HUES64 (cell line): ENCODE data around the gene RPEL1.
"Not testable (repeated sequence)": the region's sequence is repeated elsewhere in the genome, so short reads cannot be mapped to it uniquely, and the experiment has no call there.

Experiments used
- H3K27ac ChIP-seq: 2 replicates; pipeline ENCODE4 v1.7.0; 2013; ENCODE audit warnings: low read depth, low read length, inconsistent platforms
- H3K27me3 ChIP-seq: 2 replicates; pipeline ENCODE4 v1.6.1; 2013; ENCODE audit warnings: mild to moderate bottlenecking, low read length; ENCODE audit not compliant: insufficient read depth
- H3K36me3 ChIP-seq: 2 replicates; pipeline ENCODE4 v1.6.1; 2013; ENCODE audit warnings: mild to moderate bottlenecking, low read length; ENCODE audit not compliant: insufficient read depth
- H3K4me1 ChIP-seq: 2 replicates; pipeline ENCODE4 v1.6.1; 2013; ENCODE audit warnings: mild to moderate bottlenecking, low read length, moderate library complexity; ENCODE audit not compliant: insufficient read depth
- H3K4me3 ChIP-seq: 2 replicates; pipeline ENCODE4 v1.5.1; 2013; ENCODE audit warnings: mild to moderate bottlenecking, low read length, moderate library complexity
- H3K9ac ChIP-seq: 2 replicates; pipeline ENCODE4 v1.6.1; 2013; ENCODE audit warnings: mild to moderate bottlenecking, low read depth, low read length
- H3K9me3 ChIP-seq: 2 replicates; pipeline ENCODE4 v1.6.1; 2013; ENCODE audit warnings: low read depth, low read length; ENCODE audit not compliant: insufficient read depth
- WGBS: fragments of 150-250, 120-280 bp; methylation state at CpG from one replicate; pipeline ENCODE4 v1.1.7; 2013; ENCODE audit warnings: missing lambda C conversion rate; 5-methylcytosine and 5-hydroxymethylcytosine counted together

The RPEL1 gene

GRCh38 chr10:103258928-103259327 lies 13.2 kb downstream of the RPEL1 start:
- H3K4me3 ChIP-seq = not testable (repeated sequence)

DNA sequence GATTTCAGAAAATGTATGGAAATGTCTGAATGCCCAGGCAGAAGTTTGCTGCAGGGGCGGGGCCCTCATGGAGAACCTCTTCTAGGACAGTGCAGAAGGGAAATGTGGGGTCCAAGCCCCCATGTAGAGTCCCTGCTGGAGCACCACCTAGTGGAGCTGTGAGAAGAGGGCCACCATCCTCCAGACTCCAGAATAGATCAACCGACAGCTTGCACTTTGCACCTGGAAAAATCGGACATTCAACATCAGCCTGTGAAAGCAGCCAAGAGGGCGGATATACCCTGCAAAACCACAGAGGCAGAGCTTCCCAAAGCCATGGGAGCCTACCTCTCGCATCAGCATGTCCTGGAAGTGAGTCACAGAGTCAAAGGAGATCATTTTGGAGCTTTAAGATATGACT lies 14.3 kb downstream of the RPEL1 start:
- 91% methylated on average over 5 of the region's 5 CpGs for WGBS
- no peaks in the 10 kb centered on the region for H3K36me3 ChIP-seq
- H3K27me3 ChIP-seq = no peaks in the 10 kb centered on the region
- no peak overlapping the region for H3K27ac ChIP-seq
- no peak overlapping the region for H3K4me3 ChIP-seq
- H3K9ac ChIP-seq = no peak overlapping the region
- peaks cover 9% of the 10 kb centered on the region for H3K9me3 ChIP-seq
- H3K4me1 ChIP-seq = peaks cover 1% of the 10 kb centered on the region; the same call in 1 of the 2 replicates

More at GRCh38 chr10:103258928-103259327, 13.2 kb downstream of the RPEL1 start:
- not testable (repeated sequence) for H3K36me3 ChIP-seq, H3K27ac ChIP-seq, H3K9ac ChIP-seq, H3K4me1 ChIP-seq, H3K27me3 ChIP-seq, H3K9me3 ChIP-seq
- WGBS = 93% methylated on average over 4 of the region's 4 CpGs

DNA sequence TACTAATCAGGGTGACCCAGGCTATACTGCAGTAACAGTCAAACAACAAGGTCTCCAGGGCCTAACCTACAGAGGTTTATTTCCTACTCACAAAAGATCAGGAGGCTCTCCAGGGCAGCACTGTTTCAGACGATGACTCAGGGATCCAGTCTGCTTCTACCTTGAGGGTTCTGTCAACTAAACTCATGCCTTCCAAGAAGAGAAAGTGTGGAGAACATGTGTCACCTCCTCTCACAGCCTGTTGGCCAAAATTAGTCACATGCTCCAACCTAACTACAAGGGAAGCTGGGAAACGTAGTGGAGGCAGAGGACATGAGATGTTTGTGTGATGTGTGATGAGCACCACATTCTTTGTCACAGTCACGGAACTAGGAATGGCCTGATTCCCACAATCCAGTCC lies 16.5 kb downstream of the RPEL1 start:
- Histone ChIP-seq H3K9me3 (peaks cover 9% of the 10 kb centered on the region), H3K27ac (no peak overlapping the region), H3K9ac (no peak overlapping the region), H3K27me3 (no peaks in the 10 kb centered on the region), H3K4me3 (no peak overlapping the region), H3K4me1 (no peaks in the 10 kb centered on the region), H3K36me3 (no peaks in the 10 kb centered on the region)
- WGBS = 88% methylated on average over 3 of the region's 3 CpGs

DNA sequence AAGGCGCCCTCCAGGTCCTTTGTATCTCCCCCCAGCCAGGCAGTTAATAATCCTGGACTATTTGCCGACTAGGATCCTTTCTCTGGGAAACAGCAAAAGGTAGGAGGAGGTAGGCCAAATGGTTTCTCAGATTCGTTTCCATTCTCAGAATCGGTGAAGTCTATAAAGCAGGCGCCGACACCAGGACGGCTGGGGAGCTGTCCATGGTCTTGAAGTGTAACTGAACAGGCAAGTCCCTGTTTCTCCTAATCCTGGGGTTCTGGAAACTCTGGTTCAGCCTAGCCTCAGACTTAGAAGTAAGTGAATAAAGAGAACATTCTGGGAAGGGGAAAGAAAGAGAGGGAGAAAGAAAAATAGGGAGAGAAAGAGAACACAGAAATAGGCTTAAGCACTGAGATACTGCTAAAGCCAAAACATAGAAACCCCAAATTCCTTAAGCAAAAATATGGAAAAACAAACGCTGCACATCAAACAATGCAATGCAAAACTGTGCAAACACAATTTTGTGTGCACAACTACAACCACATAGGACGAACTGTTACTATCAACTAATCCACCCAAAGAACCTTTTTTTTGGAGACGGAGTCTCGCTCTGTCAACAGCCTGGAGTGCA lies 20.1 kb downstream of the RPEL1 start:
- no peaks in the 10 kb centered on the region for H3K4me1 ChIP-seq
- H3K4me3 ChIP-seq = no peak overlapping the region
- H3K36me3 ChIP-seq = no peaks in the 10 kb centered on the region
- H3K27ac ChIP-seq = no peak overlapping the region
- WGBS = 42% methylated on average over 11 of the region's 11 CpGs
- no peaks in the 10 kb centered on the region for H3K9me3 ChIP-seq
- H3K27me3 ChIP-seq = 0 out of 2 replicates have a peak, but pooled peaks cover 2% of the 10 kb centered on the region
- no peak overlapping the region for H3K9ac ChIP-seq

DNA sequence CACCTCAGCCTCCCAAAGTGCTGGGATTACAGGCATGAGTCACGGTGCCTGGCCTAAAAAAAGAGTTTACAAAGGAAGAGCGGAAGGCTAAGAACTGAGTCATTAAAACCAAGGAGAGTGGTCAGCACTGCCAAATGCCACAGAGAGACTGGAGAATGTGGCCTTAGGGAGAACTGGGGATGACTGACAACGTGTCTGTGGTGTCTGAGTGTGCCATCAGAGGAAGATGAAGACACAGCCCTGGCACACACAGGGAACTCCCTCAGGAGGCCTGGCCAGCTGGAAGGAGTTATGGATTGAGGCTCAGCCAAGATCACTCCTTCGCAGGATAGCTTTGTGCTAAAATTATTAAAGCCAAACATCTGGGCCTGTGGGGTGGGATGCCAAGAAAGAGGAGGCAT lies 27.4 kb downstream of the RPEL1 start:
- peaks cover 34% of the 10 kb centered on the region for H3K27me3 ChIP-seq
- WGBS = 53% methylated on average over 4 of the region's 4 CpGs
- H3K4me3 ChIP-seq = no peak overlapping the region
- no peak overlapping the region for H3K27ac ChIP-seq
- H3K9me3 ChIP-seq = no peaks in the 10 kb centered on the region
- peaks cover 4% of the 10 kb centered on the region; the same call in 1 of the 2 replicates for H3K4me1 ChIP-seq
- no peaks in the 10 kb centered on the region for H3K36me3 ChIP-seq
- H3K9ac ChIP-seq = no peak overlapping the region

- H3K9me3 ChIP-seq = no peaks in the 10 kb centered on the region
- whole genome bisulfite sequencing = 35% methylated on average over 20 of the region's 21 CpGs
- no peaks in the 10 kb centered on the region for H3K36me3 ChIP-seq
- H3K27me3 ChIP-seq = peaks cover 66% of the 10 kb centered on the region
- H3K27ac ChIP-seq = no peak overlapping the region
- peak overlapping the region; percentile 65 for H3K4me3 ChIP-seq
- H3K4me1 ChIP-seq = peaks cover 9% of the 10 kb centered on the region
- 0 out of 2 replicates have a peak overlapping the region, but pooled peaks have one; percentile 33 for H3K9ac ChIP-seq
These were observed 30.7 kb downstream of the RPEL1 start for GRCh38 chr10:103276251-103276895.

- Histone ChIP-seq H3K9me3 (no peaks in the 10 kb centered on the region), H3K36me3 (no peaks in the 10 kb centered on the region), H3K4me3 (peak within 1 kb of the TSS; percentile 65), H3K9ac (peak within 1 kb of the TSS; percentile 41; the same call in 1 of the 2 replicates), H3K27me3 (peaks cover 69% of the 10 kb centered on the region), H3K4me1 (peaks cover 14% of the 10 kb centered on the region), H3K27ac (no peak within 1 kb of the TSS)
- under 1% methylated on average over 105 of the region's 105 CpGs for WGBS
These were observed 31.4 kb downstream of the RPEL1 start, which contains the start of gene INA for GRCh38 chr10:103276896-103277712. Gene INA (plus strand): TSS chr10:103277138. CDS start chr10:103277212, 74 bp downstream.

DNA sequence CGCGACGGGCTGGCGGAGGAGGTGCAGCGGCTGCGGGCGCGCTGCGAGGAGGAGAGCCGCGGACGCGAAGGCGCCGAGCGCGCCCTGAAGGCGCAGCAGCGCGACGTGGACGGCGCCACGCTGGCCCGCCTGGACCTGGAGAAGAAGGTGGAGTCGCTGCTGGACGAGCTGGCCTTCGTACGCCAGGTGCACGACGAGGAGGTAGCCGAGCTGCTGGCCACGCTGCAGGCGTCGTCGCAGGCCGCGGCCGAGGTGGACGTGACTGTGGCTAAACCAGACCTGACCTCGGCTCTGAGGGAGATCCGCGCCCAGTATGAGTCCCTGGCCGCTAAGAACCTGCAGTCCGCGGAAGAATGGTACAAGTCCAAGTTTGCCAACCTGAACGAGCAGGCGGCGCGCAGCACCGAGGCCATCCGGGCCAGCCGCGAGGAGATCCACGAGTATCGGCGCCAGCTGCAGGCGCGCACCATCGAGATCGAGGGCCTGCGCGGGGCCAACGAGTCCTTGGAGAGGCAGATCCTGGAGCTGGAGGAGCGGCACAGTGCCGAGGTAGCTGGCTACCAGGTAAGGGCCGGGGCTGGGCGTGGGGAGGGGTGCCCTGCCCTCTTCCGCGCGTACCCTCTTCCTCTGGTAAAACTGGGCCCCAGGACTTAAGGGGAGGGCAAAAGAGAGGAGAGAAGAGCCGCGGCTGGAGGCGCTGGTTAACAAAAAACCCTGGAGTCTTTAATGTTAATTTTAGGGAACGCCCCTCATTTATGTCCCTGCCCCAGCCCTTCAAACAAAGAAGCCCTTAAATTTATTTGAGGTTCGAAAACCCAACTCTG lies 32.2 kb downstream of the RPEL1 start:
- 5% methylated on average over 76 of the region's 76 CpGs for WGBS
- Histone ChIP-seq H3K4me3 (peak overlapping the region; percentile 65), H3K9ac (no peak overlapping the region), H3K27me3 (peaks cover 69% of the 10 kb centered on the region), H3K4me1 (peaks cover 20% of the 10 kb centered on the region), H3K36me3 (no peaks in the 10 kb centered on the region), H3K27ac (no peak overlapping the region), H3K9me3 (no peaks in the 10 kb centered on the region)

- WGBS = 23% methylated on average over 12 of the region's 12 CpGs
- H3K9me3 ChIP-seq = no peaks in the 10 kb centered on the region
- H3K36me3 ChIP-seq = no peaks in the 10 kb centered on the region
- no peak overlapping the region for H3K27ac ChIP-seq
- H3K9ac ChIP-seq = no peak overlapping the region
- peaks cover 16% of the 10 kb centered on the region for H3K4me1 ChIP-seq
- H3K4me3 ChIP-seq = peak overlapping the region; percentile 65
- peaks cover 68% of the 10 kb centered on the region for H3K27me3 ChIP-seq
These were observed 32.8 kb downstream of the RPEL1 start for GRCh38 chr10:103278537-103278823.

GRCh38 chr10:103278862-103279298 lies 33.2 kb downstream of the RPEL1 start:
- WGBS = 8% methylated on average over 11 of the region's 11 CpGs
- no peaks in the 10 kb centered on the region for H3K36me3 ChIP-seq
- no peak overlapping the region for H3K27ac ChIP-seq
- no peaks in the 10 kb centered on the region for H3K9me3 ChIP-seq
- H3K4me3 ChIP-seq = peak overlapping the region; percentile 65
- H3K27me3 ChIP-seq = peaks cover 66% of the 10 kb centered on the region
- no peak overlapping the region for H3K9ac ChIP-seq
- peaks cover 16% of the 10 kb centered on the region for H3K4me1 ChIP-seq
